Right hindlimb (tissue), 1 donor: ENCODE results near the gene MEX3C.

Source experiments
- DNase-seq: peaks from one replicate; pipeline ENCODE4 v3.0.0-alpha.2; 2018

MEX3C gene

DNA sequence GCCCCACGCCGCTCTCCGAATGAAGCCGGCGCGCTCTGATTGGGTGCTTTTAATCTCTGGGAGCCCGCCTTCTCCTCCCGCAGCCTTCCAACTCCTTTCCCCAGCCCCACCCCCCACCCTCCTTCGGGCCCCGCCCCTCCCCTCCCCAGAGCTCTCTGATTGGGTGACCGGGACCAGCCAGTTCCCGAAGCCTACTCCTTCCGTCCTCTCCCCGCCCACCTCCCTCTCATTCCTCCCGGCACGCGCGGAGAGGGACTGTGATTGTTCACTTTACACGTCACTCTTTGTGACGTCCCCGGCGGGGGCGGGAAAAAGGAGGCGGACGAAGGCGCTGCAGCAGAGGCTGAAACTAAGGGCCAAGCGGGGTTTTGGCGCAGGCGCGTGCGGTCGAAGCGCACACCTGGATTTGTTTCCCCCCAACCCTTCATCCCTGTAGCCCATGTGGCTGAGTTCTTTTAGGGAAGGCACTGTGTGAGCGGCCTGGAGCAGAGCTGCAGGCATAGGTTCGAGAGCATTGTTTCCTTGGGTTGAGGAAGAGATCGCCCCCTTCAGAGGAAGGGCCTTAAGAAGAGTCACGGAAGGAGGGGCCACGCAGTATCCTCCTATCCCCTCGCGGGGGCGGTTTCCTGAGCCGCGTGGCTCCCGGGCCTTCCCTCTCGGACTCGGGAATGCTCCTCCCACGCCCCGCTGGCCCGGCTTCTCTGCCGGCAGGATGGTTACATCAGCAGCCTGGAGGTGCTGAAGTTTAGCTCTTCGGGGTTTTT, at the start of gene MEX3C:
Gene MEX3C, minus strand, starts transcription at position 21 of the 764 bp plus-strand sequence. CDS start 361 bp downstream, outside the sequence.
- peak; percentile 100 for DNase-seq

DNA sequence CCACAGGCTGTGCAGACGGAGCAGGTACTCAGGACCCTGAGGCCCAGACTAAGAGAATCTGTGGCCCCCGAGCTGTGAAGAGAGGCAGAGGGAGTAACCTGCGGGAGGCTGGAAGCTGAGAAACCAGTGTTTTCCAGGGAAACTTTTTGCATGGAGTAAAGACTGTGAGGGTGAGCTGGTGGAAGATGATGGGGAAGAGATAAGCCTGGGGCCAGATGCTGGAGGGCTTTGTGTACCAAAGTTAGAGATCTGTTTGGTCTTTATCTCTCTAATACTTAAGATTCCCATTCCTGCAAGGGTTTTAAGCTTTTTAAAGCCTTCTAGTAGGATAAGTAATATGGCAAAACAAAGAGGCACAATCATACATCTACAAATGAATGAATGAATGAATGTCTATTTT, 43.7 kb upstream of the MEX3C start:
- no peak for DNase-seq

DNA sequence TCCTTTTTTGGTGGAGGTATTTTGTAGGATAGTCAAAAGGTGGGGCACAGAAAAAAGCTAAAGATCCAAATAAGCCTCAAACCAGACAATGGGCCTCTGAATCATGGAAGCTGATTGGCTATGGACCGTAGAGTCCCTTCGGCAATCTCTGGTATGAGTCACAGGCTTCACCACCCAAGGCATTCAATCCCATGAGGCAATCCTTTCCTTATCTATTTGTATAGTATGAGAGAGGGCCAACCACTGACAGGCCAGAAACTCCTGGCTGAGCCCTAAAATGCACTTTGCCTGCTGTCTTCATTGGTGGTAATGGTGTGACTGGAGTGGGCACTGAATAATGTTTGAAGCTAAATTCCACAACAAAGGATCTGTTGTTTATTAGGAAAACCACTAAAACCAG, 38.7 kb upstream of the MEX3C start:
- no peak for DNase-seq

DNA sequence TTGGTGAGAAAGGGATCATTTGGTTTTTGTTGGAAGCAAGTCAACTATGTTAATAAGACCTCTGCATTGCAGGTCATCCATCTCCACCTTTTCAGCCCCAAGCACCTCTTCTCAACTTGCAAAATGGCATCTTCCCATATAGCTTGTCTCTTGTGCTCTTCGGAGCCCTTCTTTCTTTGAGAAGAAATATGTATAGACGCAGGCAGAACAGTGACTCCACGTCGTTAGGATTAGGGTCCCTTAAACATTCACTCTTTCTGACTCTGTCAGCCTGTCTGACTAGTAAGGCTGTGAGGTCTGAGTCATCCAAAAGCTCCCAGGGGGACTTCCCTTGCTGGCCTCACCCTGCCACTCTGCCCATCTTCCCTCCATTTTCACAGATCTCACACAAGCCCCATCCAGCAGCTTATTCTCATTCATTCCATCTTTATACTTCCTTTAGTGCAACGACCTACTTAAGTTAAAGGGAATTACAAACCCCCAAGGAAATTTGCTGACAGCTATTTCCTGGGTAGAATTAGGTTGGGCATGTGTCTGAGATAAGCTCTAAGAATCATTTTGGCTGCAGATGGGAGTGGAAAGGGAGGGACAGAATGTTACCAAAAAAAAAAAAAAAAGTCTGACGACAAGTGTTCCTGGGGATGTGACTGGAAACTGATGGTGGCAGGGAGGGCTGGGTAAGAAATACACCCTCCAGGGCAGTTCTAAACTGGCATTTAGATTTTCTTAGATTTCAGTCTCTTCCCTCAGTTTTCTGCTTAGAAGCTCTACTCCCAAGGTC, 37.7 kb upstream of the MEX3C start:
- no peak for DNase-seq

DNA sequence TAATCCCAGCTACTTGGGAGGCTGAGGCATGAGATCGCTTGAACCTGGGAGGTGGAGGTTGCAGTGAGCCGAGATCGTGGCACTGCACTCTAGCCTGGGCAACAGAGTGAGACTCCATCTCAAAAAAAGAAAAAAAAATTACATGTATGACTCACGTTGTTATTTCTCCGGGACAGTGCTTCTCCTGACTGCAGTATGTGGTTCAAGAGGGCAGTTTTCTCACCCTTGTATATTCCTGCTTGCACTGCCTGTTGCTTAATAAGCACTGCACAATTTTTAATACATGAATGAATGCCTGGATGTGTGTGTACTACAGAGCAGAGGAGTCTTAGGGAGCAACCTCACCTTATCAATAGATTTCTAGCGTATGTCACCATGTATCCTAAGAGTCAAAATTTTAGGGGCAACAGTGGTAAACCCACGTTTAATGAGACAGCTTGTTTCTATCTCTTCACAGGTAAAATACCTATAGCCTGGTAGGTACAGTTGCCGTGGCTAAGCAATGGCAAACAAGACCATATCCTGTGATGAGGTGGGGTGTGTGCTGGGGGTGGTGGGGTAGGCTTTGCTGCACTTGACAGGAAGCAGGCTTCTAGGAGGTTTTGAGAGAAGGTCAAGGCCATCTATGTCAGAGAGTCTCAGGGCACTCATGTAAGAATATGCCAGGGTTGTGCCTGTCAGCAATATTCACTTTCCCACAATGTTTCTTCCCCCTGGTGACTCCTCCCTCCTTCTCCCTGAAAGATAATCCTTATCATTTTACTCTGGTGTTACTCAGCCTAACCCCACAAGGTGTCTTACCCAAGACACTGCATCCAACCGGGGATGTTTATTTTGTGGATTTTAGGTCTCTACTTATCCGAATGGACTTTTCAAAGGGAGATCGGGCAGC, 36.9 kb upstream of the MEX3C start:
- DNase-seq, result no peak

GRCh38 chr18:51229328-51229727, 31.8 kb upstream of the MEX3C start:
- no peak for DNase-seq

DNA sequence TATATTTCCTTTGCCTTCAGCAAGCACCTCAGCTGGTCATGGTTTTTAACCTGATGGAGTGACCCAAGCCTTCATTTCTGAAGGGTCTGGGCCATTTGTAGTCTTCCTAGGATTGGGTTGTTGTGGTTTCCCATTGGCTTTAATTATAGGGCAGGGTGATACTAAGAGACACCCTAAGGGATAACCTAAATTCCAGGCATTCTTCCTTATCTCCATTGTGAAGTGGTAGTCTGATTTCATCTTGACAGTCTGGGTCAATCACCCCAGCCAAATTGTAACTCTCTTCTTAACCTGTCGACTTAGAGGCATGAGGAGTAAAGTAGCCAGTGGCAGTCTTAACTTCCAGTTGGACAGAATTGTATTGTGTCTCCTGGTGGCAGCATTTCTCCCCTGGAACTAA, 30.2 kb upstream of the MEX3C start:
- no peak for DNase-seq

DNA sequence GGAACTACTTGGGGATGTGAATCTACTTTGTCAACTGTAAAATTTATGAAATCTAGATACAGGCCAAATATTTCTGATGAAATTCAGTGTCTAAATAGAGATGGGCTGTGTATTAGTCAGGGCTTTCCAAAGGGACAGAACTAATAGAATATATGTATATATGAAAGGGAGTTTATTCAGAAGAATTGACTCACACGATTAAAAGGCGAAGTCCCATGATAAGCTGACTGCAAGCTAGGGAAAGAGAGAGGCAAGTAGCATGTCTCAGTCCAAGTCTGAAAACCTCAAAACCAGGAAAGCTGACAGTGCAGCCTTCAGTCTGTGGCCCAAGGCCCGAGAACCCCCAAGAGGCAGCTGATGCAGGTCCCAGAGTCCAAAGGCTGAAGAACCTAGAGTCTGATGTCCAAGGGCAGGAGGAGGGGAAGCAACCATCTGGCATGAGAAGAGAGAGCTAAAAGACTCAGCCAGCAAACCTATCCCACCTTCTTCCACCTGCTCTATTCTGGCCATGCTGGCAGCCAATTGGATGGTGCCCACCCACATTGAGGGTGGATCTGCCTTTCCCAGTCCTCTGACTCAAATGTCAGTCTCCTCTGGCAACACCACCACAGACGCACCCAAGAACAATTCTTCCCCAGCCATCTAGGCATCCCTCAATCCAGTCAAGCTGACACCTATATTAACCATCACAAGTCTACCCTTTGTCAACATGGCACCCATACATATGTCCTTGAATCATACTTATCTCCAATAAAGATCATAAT, 29.3 kb upstream of the MEX3C start:
- no peak for DNase-seq

GRCh38 chr18:51226068-51226467, 28.6 kb upstream of the MEX3C start:
- no peak for DNase-seq

GRCh38 chr18:51212606-51213005, 15.1 kb upstream of the MEX3C start:
- DNase-seq, result no peak

- DNase-seq, result no peak
Observed at GRCh38 chr18:51211552-51211951, 14.1 kb upstream of the MEX3C start.

GRCh38 chr18:51196811-51197660, 445 bp downstream of the MEX3C start:
- DNase-seq, result peak; percentile 76

- peak; percentile 59 for DNase-seq
Observed at GRCh38 chr18:51196118-51196810, 1.2 kb downstream of the MEX3C start.

DNA sequence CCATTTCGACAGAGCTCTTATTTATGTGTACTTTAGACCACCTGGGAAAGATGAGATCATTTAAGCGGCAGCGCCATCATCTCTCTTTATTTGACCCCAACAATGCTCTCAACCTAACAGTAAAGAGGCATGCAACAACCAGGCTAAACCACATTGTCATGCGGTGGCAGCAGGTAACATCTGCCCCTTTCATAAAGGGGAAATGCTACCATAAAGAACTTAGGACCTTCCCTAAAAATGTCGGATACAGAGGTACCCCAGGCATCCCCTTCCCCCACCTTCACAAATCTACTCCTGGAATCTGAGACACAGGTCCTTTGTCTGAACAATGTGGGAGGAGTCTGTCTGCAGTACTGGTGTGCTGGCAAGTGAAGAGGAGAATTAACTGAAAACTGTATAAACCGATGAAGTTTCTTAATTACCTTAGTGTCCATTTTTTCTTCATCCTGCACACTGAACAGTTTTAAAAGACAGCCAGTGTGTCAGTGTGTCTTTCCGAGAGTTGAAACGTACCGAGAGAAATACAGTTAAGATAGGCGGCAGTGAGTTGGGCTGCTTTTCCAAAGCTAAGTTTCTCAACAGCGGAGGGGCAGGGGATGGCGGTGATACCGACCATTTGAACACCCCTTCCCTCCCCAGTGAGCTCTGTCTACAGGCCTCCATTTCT, 1.9 kb downstream of the MEX3C start:
- DNase-seq, result peak; percentile 51

GRCh38 chr18:51195086-51195450, 2.4 kb downstream of the MEX3C start:
- no peak for DNase-seq

DNA sequence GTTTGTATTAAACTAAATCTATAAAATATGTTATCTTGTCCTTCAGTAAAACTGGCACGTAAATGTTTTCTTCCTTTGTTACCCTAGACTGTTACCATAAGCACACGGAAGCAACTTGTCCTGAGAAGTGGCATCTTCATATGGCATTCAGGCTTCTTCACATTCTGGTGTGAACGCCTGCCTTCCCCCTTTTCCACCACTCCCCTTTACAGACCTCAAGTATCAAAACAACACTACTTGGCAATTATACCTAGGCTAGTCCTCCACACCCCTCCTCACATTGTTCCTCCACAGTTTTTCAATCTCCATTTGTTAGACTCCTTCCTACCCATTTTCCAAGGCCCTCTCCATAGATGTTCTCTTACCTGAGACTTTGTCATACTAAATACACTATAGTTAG, 2.9 kb downstream of the MEX3C start:
- DNase-seq, result no peak

DNA sequence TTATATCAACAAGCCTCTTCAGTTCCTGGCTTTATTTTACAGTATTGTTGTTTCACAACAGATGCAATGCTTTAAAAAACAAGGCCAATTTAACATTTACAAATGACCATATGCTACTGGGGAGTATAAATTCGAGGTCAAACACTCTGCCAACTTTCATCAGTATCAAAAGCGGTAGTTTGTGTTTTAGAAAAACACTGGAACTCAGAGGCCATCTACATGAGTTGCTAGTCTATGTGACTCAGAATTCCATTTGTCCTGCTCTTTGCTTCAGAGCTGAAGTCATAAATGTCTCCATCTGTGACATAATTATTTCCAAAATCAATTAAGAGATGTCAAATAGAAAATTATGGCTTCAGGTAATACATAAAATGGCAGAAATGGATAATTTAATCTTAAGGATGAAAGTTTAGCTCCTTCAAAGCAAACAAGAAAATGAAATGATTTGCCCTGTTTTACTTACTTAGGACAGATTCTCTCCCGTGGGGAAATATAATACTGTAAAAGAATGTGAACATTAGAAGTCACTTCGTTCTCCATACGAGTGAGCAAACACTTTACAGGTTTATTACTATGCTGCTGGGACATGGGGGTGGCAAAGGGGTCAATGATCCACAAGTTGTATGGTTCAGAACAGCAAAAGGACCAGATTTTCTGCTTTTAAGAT, 3.7 kb downstream of the MEX3C start:
- no peak for DNase-seq

- DNase-seq, result no peak
Observed at GRCh38 chr18:51192696-51193095, 4.8 kb downstream of the MEX3C start.

GRCh38 chr18:51192026-51192425, 5.5 kb downstream of the MEX3C start:
- no peak for DNase-seq
